ENCODE results near the gene LY86.
"Not testable (repeated sequence)": the region's sequence is repeated elsewhere in the genome, so short reads cannot be mapped to it uniquely, and the experiment has no call there.

Gene LY86

DNA sequence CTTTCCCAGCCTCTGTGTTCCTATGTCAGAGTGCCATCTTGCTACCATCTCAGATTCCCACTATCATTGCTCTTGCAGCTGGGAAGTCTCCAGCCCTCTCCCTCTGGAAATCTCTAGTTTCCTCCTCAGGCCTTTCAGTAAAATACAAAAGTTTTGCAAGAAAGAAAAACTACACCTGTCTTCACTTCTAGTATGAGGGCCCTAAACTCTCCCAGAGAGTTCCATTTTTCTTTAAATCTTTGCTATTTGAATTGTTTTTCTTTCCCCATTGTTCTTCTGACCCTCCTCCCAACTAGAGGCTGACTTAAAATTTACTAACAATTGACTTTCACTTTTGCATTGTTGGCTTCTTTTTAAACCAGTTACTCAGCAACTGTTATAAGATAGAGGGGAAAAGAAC, 62.8 kb downstream of the LY86 start:
- DNase-seq, result no peak

DNA sequence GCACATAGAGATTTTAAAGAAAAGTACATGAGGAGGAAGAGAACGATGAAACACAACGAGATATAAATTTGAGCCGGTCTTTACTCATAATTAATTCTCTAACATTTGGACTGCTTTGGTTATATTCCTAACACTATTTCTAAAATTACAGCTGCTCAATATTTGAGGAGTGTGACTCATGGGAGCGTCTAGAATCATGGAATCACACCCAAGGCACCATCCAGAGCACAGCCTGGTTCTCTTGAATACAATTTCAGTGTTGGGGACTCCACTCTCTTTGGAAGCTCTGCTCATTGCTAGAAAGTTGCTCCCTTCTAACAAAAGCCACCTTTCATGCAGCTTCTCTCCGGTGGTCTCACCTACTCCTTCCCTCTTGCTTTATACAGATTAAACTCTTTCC, 64.4 kb downstream of the LY86 start:
- DNase-seq, result no peak

DNA sequence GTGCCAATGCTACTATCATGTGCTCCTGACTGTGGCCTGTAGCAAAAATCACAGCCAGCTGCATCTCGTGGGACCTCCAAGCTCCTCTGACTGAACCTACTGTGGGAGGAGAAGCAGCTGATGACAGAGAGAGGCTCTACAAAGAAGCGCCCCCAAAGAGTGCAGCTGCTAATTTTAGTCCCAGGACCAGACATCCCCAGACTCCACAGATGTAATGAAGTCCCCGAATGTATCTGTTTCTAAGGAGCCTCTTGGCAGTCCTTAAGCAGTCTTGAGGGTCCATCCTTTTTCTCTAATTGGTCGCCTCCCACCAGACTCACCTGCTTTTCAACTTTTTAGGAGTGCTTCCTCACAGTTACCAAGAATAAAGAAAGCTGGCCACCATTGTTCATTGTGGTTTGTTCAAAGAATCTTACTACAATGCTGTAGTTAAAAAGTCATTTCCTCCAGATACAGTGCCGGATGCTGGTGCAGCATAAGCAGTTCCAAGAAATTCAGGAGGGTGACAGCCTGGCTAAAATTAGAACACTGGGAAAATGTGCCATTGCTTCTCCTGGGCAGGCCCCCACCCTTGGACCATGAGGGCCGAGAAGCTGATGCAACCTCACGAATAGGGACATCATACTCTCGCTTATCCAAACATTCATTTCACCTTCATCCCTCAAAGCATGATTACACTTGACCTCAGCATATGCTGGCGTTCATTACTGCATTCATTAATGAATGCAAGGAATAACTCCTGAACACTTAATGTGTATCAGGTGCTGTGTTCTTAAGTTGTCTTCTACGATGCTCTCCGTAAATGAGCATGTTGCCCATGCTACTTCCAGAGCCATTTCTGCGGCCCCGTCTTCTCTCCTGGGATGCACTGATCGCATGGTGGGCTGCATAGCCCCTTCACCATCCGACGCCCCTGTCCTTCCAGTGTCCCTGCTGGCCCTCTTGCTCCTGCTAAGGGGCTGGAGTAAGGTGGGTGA, 66.4 kb downstream of the LY86 start:
- DNase-seq, result no peak

DNA sequence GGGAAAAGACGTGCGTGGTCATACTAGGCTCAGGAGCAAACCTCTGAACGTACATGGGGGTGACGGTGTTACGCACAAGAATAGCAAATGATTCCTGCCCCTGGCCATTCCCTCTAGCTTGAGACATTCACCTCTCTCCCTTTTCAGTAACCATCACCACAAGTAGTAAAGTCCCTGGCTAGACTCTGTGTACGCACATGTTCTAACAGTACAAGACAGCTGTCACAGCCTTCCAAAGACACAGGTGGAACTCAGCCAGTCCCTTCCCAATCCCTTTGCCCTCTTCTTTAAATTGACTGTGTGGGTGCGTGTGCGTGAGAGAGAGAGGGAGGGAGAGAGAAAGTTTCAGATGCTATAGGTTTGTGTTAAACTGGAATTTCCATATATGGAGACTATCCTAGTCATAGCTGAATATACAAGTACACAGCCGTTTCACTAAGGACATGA, 67.3 kb downstream of the LY86 start:
- no peak for DNase-seq

DNA sequence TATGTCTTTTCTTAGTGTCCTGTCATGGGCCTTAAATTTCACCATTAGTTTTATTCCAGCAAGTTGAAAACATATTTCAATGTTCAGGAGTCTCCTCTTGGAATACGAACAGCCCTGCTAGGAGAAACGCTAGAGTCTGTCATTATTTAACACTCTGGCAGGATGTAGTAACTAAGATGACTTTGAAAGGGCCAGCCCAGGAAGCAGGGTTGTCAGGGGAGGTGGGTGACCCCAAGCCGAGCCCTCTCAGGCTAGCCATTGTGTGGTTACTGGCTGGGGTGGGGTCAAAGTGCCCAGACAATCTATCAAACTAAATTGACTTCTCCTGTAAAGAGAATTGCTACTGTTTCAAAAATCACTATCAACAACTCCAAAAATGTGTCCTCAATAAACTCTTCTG, 67.8 kb downstream of the LY86 start:
- no peak for DNase-seq

DNA sequence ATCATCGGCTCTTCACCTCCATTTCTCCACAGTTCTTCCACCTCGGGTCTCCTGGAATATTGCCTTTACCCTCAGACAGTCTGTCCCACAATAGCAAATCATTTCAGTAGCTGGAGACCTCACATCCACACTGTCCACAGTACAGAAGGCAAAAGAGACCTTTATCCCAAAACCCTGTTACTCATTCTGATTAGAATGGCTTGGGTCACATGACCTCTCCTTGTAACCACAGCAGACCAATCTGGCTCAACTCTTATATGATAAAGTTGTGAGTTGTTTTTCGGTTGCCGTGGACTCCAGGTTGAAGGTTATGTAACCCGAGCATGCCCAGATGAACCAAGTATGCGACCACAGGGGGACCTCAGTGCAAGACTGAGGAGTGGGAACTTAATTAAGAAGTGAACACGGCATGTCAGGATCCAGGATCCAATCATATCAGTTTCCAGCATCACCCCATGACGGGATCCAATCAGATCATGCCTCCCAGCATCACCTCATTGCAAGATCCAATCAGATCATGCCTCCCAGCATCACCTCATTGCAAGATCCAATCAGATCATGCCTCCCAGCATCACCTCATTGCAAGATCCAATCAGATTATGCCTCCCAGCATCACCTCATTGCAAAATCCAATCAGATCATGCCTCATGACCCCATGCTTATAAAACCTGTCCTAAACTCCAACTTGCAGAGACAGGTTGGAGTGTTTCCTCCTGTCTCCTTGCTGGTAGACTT, 68.7 kb downstream of the LY86 start:
- DNase-seq, result no peak

DNA sequence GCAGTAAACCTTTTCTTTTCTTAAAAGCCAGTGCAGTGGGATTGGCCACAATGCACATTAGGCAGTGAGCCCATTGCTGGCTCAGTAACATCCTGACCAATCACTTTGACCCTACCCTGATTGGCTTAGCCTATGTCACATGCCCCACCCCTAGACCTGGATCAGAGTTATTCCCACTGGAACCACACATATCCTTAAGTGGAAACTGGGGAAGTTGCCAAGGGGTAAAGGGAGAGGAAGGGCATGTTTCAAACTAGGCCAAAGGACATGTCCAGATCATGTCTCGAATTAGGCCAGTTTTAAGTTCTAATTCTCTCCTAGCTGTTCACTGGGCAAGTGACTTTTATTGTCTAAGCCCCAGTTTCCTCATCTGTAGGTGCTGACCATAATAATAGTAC, 69.3 kb downstream of the LY86 start:
- no peak for DNase-seq

DNA sequence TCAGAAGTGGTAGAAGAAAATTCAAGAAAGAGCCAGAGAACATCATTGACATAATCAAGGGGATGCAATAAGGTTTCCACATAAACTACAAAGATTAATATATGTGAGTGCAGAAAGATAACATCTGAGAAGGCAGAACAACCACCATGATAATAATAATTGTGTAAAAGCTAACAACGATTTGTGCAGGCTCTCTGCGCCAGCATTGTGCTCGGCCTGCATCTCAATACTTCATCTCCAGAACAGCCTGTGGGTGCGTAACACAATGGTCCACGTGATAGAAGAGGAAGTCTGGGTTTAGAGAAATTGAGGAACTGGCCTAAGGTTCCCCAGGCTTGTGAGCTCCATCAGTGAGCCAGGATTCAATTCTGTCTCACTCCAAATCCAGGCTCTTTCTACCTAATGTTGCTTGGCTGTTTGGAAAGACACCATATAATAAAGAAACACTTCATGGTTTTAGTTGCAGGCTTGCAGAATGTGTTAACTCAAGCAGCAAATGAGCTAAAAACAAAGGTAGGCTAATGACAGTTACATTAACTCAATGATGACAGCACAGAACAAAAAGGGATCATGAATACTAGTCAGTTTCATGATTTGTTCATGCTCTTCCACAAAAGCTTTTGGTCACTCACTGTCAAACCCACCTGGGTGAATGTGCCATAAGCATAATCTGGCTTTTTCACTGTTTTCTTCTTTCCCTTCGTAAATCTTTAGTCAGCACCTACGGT, 71.2 kb downstream of the LY86 start:
- DNase-seq, result peak in 10 of 51 donors; percentile 3 to 25 (median 6)

DNA sequence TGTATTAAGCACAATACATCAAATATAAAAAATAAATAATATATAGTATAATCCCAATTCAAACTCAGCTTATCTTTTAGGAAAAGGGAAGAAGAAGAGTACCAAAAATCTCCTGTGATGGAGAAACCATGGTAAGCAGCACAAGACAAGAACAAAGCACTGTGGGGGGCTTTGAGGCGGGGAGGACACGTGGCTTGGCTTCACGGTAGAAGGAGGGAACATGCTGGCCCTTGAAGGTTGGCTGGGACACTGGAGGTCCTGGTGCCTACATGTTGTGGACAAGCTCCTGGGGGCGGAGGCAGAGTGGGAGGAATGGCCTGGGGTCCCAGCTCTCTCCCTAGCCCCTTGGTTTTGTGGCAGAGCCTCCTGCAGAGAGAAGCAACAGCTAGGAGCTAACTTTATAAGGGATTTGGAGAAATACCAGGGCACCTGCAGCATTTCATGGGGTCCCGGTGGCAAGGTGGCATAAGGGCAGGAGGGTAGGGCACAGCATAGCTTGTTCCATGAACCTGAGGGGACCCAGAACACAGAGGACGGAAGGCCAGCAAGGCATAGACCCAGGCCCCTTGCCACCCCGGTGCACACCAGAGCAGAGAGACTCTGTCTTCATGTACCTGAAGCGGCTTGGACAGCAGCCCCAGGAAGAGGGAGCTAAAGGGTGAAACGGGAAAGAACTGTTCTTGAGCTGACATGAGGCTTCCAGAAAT, 72.0 kb downstream of the LY86 start:
- DNase-seq, result no peak

DNA sequence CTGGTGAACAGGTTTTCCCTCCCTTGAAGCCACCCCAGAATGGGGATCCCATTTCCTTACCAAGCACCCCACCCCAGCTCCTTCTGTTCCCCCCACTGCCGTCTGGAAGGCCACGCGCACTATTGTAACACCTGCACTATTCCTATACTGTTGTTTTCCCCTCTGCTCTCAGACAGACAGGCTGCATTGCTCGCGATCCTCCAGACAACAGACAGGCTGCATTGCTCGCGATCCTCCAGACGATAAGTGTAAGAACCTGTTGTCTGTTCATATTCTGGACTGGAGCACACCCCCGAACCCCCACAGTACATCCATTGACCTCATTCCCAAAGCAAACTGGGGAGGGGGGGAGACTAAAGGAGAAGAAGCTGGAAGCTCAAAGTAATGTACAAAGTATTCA, 72.7 kb downstream of the LY86 start:
- no peak for DNase-seq

DNA sequence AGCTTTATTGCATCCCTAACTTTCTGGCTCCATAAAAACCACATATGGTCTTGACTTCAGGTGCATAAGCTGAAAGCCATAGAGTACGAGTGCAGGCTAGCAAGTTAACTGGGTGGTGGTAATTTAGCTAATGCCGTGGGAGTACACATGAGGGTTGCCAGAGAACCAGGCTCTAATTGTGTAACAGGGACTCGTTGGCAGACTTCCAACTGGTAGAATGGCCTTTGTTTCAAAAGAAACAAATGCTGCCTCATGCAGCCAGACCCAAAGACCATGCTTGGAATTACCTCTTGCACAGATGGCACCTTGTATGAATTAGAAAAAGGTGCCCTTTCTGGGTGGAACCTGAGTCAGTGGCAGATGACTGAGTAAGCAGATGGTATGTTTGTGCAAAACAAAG, 73.2 kb downstream of the LY86 start:
- DNase-seq, result peak in 10 of 51 donors; percentile 3 to 32 (median 21)

DNA sequence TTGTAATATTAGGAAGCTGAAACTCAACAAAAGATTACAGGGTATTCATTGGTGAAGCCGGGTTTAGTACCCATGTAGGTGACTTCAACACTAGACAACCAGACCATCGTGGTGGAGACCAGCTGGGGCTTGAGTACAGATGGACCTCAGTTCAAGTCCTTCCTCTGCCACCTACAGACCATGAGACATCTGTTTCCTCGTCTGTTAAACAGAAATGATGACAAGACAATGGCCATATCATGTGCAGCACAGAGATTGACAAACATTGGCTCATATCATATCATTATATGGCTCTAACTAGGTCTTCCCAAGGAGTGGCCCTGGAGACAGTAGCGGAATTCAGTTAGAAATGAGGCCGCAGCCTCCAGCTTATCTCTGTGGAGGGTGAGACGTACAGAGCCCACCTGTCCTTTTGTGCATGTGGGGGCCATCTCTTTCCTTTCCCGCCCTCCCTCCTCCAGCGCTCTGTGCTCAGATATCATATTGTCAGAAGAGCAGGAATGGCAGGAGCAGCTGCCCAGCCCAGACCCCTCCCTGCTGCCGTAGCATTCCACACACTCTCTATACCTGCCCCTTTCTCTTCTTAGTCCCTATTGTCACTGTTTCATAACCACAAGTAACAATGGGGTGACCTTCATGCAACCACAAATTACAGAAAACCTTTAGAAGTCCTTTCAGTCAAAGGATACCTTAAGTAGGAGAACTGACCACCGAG, 75.1 kb downstream of the LY86 start:
- DNase-seq, result no peak

DNA sequence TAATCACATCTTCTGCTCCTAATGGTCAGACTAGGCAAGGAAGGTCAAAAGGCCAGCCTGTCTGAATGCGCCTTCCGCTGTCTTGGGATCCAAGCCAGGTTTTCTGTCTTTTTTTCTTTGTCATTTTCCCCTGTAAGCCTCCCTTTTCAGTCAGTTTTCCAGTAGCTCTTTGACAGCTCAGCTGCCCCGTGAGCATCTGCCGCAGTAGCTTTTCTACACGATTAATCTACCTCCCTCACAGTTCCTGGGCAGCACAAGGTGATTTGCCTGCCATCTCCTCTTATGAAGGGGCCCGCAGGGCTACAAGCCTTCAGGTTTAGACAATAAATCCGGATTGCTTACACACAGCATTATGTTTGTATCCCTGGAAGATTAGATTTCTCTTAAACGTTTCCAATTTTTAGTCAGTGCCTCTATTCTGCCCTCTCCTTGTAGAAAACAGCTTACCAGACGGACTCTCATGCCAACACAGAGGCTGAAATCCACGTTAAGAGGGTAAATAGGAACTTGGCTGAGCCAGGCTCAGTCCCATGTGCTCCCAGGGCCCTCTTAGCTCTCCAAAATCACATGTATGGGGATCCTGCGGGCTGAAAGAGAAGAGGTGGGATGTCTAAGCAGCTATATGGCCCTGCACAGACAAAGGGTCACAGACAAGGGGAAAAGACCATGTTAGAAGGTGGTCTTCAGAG, 77.2 kb downstream of the LY86 start:
- no peak for DNase-seq

DNA sequence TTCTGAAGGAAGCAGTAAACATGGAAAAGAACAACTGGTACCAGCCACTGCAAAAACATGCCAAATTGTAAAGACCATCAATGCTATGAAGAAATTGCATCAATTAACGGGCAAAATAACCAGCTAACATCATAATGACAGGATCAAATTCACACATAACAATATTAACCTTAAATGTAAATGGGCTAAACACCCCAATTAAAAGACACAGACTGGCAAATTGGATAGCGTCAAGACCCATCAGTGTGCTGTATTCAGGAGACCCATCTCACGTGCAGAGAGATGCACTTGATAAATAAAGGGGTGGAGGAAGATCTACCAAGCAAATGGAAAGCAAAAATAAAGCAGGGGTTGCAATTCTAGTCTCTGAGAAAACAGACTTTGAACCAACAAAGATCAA, 81.6 kb downstream of the LY86 start:
- DNase-seq, result not testable (repeated sequence)

DNA sequence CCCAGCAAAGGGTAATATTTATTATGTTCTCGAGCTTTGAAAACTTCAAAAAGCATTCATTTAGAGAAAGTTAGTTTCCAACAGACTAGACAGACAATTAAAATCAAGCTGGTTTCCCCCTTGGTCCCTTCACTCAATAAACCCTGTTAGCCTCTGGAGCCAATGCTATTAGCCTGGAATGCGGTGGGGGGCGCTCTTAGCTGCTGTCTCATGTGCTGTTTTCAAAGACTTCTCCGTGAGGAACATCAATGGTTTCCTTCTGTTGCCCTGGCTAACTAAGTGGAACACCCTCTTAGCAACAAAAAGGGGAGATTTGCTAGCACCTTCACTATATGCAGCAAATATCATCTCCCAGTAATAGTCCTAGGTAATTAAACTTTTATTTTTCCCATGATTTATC, 86.4 kb downstream of the LY86 start:
- no peak for DNase-seq

DNA sequence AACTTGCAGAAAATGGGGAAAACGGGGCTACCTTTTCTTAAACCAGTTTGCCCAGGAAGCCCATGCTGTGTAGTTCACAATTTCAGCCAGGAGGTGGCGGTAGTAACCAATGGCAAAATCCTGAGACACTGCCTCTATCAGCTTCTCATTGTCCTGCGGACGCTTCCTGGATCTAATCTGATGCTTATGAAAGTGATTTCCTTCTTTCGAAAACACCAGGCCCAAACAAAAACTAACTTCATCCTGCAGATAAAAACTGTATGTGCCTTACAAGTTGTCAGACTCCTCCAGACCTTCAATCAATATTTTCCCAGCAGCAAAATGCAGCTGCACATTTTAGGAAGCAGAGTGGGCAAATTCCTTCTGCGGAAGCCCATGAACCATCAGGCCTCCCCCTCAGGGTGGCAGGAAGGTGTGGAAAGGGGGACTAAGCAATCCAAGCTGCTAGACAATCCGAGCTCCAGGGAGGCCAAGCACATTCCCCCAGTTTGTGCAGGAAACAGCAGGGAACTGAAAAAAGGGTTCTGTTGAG, 88.5 kb downstream of the LY86 start:
- DNase-seq, result peak in 46 of 51 donors; percentile 8 to 89 (median 44)

DNA sequence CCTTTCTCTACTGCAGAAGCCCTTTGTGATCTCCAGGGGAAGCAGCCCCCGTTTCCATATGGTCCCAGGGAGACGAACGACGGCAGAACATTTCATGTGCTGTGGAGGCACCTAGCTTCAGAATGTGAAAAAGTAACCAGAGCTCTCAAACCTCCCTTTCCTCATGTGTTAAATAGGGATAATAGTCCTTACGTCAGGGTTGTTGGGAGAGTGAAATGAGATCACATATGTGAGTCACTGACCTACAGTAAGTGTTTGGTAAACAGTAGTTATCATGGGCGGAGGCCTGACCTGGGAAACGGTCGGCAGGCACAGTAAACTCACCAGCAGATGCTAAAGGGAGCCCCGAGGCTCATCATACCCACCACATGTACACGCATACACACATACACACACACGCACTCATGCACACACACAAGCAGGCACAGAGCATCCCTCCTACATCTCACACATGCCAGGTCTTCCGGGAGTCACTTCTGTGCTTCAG, 89.7 kb downstream of the LY86 start:
- no peak for DNase-seq

DNA sequence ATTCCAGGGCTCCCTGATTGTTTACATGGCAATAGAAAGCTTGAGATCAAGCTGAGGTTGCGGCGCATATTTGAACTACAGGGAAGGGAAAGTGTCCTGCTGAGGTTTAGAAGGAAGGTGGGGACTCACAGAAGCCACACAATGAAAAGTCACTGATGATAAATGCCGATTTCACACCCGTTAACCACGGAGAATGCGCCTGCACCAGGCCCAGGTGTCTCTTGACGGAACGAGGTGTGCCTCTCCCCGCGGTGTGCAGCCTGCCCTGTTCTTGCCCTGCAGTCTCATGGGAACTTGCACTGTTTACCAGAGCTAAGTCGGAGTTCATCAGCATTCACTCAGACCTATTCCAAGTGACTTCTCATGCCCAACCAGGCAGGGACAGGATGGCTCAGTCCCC, 90.3 kb downstream of the LY86 start:
- no peak for DNase-seq

DNA sequence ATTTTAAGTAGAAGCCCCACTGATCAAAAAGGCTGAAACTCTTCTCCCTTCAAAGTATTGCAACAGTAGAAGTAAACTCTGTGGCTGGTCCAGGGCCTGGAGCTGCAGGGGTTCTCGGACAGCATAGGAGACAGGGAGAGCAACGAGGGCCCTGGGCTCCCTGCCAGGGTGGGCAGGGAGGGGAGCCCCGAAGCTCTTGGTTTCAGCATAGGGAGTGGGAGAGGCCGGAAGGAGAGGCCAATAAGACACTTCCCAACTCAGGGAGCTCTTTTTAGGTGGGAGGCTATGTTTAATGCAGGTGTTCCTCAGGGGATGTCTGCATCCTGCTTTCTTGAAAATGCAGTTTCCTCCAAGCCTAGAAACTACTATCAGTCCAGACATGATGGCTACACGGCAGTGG, 91.1 kb downstream of the LY86 start:
- no peak for DNase-seq

DNA sequence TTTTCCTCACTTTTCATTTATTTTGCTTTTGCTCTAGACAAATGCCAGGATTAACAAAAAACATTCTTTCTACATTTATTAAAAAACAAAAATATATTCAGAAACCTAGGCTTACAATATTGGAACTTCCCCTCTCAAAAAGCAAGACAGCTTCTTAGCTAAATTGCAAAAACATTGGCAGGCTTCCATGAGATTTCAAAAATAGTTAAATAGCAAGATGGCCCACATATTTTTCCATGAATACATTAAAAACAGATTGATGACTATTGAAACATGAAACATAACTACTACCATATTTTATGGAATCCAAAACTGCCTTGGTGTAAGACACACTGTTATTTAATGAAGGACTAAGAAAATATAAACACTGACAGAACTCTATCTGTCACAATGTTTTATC, 92.0 kb downstream of the LY86 start:
- no peak for DNase-seq

All from hypothalamus (tissue), 51 donors.